ENCODE data around the gene SRD5A3.

The SRD5A3 gene

GRCh38 chr4:55409468-55410171 is 63.6 kb downstream of the SRD5A3 start:
- Histone ChIP-seq H3K36me3 (peaks cover 43% of the 10 kb centered on the region), H3K27me3 (no peaks in the 10 kb centered on the region), H3K4me1 (0 out of 2 replicates have a peak, but pooled peaks cover 3% of the 10 kb centered on the region), H3K9me3 (no peaks in the 10 kb centered on the region), H3K4me3 (ENCODE audit: low read depth, low read length) (no peak overlapping the region)
- peak; percentile 61 for DNase-seq
- peak; percentile 73 for TF ChIP-seq CTCF (IDR thresholded peaks at IDR 0.05; ENCODE audit: low read depth, low read length)

- peaks cover 43% of the 10 kb centered on the region for H3K36me3 ChIP-seq
- H3K4me3 ChIP-seq (ENCODE audit: low read depth, low read length) = no peak overlapping the region
- no peaks in the 10 kb centered on the region for H3K9me3 ChIP-seq
- no peak for TF ChIP-seq CTCF (IDR thresholded peaks at IDR 0.05; ENCODE audit: low read depth, low read length)
- no peaks in the 10 kb centered on the region for H3K27me3 ChIP-seq
- DNase-seq = no peak
- 0 out of 2 replicates have a peak, but pooled peaks cover 3% of the 10 kb centered on the region for H3K4me1 ChIP-seq
These were observed 64.4 kb downstream of the SRD5A3 start for GRCh38 chr4:55410431-55410830.

- no peak for DNase-seq
These were observed 65.6 kb downstream of the SRD5A3 start for GRCh38 chr4:55411621-55412020.

GRCh38 chr4:55416176-55416575 is 70.1 kb downstream of the SRD5A3 start:
- H3K4me3 ChIP-seq (ENCODE audit: low read depth, low read length) = no peak overlapping the region
- peaks cover 55% of the 10 kb centered on the region for H3K36me3 ChIP-seq
- H3K4me1 ChIP-seq = 0 out of 2 replicates have a peak, but pooled peaks cover 4% of the 10 kb centered on the region
- TF ChIP-seq CTCF (IDR thresholded peaks at IDR 0.05; ENCODE audit: low read depth, low read length) = no peak
- no peak for DNase-seq
- H3K27me3 ChIP-seq = no peaks in the 10 kb centered on the region
- no peaks in the 10 kb centered on the region for H3K9me3 ChIP-seq

More at GRCh38 chr4:55411621-55412020, 65.6 kb downstream of the SRD5A3 start:
- H3K27me3 ChIP-seq = no peaks in the 10 kb centered on the region
- no peaks in the 10 kb centered on the region for H3K9me3 ChIP-seq
- peaks cover 39% of the 10 kb centered on the region for H3K36me3 ChIP-seq
- H3K4me1 ChIP-seq = 0 out of 2 replicates have a peak, but pooled peaks cover 3% of the 10 kb centered on the region
- TF ChIP-seq CTCF (IDR thresholded peaks at IDR 0.05; ENCODE audit: low read depth, low read length) = no peak
- no peak overlapping the region for H3K4me3 ChIP-seq (ENCODE audit: low read depth, low read length)
